Measurements from ENCODE around the gene GLIPR1L2.
A peak's percentile ranks its signal among the peaks of the same experiment; 100 is the strongest.

The GLIPR1L2 gene

DNA sequence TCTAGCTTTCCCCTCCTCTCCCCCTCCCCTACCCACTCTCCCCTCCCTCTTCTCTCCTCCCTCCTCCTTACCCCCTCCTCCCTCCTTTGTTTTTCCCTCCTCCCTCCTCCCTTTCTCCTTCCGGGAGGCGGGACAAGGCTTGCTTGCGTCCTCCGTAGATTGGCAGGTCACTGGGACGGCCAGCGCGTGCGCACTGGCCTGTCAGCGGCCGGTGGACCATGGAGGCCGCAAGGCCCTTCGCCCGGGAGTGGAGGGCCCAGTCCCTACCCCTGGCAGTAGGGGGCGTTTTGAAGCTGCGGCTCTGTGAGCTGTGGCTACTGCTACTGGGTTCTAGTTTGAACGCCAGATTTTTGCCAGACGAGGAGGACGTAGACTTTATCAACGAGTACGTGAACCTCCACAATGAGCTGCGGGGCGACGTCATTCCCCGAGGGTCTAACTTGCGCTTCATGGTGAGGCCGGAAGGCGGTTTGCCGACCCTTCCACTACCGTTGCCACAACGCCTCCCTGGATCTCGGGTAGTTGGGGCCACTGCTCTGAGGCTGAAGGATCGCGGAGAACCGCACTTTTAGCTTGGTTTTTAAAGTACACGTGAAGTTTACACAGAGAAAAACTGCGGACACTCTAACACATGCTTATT is at the start of gene GLIPR1L2:
TSS of gene GLIPR1L2 (plus strand) at position 191 of the 640 bp plus-strand sequence. CDS start at position 219, 28 bp downstream.
- peak; percentile 93 to 94 for ATAC-seq

- ATAC-seq: no peak
Measured at GRCh38 chr12:75341873-75342272, 49.0 kb upstream of the GLIPR1L2 start.

GRCh38 chr12:75345531-75345930 is 45.4 kb upstream of the GLIPR1L2 start:
- no peak for ATAC-seq

DNA sequence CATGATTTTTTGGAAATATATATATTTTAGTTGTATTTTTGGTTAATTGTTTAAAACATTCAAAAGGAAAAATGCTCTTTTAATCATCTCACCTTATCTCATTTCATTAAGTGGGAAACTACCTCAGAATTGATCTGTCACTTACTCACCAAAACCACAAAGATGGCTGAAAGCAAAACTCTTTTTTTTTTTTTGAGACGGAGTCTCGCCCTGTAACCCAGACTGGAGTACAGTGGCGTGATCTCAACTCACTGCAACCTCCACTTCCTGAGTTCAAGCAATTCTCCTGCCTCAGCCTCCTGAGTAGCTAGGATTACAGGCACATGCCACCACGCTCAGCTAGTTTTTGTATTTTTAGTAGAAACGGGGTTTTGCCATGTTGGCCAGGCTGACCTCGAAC is 44.7 kb upstream of the GLIPR1L2 start:
- peak; percentile 96 to 97 for ATAC-seq

DNA sequence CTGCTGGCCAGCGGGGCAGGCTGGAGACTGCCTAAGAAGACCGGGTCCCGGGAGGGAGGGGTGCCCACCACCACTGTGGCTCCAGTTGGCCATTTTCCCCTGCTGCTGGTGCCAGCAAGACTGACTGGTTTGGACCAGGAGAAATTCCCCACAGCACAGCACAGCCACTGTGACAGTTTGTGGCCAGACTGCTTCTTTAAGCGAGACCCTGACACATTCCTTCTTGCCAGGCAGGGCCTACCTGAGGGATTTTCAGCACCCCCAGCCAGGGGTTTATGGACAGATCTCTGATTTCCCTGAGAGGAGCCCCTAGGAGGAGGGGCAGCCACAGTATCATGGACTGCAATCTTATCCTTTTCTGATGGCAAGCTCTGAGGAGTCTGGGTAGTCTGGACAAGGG is 40.9 kb upstream of the GLIPR1L2 start:
- no peak for ATAC-seq

DNA sequence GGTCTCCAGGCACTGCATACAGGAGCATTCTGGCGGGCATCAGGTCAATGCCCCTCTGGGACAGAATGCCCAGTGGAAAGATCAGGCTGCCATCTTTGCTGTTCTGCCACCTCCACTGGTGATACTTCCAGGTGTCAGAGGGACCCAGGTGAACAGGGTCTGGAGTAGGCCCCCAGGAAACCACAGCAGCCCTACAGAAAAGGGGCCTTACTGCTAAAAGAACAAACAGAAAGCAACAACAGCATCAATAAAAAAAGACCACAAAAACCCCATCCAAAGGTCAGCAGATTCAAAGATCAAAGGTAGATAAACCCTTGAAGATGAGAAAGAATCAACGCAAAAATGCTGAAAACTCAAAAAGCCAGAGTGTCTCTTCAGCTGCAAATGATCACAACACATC is 40.5 kb upstream of the GLIPR1L2 start:
- ATAC-seq: no peak

DNA sequence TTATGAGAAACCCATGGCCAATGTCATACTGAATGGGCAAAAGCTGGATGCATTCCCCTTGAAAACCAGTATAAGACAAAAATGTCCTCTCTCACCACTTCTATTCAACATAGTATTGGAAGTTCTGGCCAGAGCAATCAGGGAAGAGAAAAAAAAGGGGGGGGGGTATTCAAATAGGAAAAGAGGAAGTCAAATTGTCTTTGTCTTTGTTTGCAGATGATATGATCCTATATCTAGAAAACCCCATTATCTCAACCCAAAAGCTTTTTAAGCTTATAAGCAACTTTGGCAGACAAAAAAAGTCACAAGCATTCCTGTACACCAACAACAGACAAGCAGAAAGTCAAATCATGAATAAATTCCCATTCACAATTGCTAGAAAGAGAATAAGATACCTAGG is 36.9 kb upstream of the GLIPR1L2 start:
- ATAC-seq: no peak

DNA sequence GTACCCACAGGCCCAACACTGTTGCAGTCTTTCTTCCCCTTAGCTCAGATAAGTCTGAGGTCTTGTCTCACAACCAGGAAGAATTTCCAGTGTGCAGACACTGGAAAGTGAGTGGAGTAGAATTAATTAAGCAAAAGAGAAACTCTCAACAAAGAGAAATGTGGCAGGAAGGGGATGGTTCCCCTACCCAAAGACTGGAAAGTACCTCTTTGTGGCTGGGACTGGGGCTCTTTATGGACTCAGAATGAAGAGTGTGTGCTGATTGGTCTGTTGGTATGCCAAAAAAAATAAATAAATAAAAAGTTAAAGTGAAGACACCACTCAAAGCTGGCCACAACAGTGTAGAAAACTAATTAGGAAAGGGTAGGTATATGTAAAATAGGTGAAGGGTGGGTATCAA is 30.0 kb upstream of the GLIPR1L2 start:
- ATAC-seq: peak in 1 of 2 donors; percentile 49

DNA sequence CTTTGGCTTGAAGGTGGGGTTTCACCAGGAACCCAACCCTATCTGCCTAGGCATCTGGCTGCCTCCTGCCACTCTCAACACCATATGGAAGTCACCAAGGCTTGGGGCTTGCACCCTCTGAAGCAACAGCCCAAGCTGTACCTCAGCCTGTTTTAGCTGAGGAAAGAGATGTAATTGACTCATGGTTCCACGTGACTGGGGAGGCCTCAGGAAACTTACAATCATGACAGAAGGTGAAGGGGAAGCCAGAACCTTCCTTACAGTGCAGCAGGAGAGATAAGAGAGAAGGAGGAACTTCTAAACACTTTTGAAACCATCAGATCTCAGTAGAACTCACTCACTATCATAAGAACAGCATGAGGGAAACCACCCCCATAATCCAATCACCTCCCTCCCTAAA is 29.5 kb upstream of the GLIPR1L2 start:
- ATAC-seq: no peak

DNA sequence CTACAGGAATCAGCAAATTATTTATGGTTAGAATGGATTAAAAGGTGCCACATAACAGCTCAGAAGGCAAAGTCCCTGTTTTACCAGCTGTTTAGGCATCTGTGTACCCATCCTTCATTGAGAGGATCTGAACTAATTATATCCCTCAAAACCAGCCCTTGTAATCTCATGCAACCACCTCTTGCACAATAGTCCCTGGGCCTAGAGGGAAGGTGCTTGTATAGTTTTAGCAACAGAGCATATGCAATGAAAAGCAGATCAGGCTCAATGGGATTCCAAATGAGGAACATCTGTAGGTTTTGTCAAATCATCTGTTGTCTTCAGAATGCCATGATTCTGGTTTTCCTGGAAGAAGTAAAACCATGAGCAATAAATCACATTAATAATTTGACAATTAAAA is 26.0 kb upstream of the GLIPR1L2 start:
- no peak for ATAC-seq

- ATAC-seq: no peak
Measured at GRCh38 chr12:75366629-75367028, 24.3 kb upstream of the GLIPR1L2 start.

GRCh38 chr12:75374971-75375370 is 15.9 kb upstream of the GLIPR1L2 start:
- ATAC-seq: no peak

GRCh38 chr12:75378354-75378753 is 12.5 kb upstream of the GLIPR1L2 start:
- no peak for ATAC-seq

GRCh38 chr12:75389061-75389460 is 1.8 kb upstream of the GLIPR1L2 start:
- ATAC-seq: no peak

- ATAC-seq: no peak
Measured at GRCh38 chr12:75389706-75390105, 1.2 kb upstream of the GLIPR1L2 start.

DNA sequence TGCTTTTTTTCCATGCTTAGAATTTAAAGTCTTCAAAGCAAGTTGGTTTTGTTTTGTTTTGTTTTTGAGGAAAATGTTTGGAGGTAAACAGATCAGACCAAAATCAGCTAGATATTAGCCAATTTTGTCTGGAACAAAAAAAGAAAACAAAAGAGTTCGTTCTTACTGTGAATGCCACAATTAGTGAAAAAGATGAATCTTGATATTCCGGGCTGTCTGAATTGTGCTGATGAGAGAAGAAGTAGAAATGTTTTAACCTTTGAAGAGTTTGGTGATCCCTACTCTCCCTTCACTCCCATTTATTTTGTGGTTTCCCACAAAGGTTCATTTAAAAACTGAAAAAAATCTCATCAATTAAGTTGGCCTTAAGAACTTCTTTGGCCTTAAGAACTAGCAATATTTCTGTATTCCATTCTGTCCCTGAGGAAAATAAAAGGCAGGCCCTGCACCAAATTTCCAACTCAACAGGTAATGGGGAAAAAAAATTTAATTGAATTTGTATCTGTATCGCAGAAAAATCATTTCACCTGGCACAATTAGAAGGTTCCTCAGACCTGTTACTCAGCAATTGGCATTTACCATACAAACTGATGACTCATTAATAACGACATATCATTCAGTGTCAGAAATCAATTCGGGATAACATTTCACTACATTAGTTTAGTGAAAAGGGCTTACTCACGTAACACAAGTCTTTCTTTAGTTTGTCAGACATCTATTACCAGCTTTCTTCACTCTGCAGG is 562 bp upstream of the GLIPR1L2 start:
- ATAC-seq: peak; percentile 45 to 58

- ATAC-seq: no peak
Measured at GRCh38 chr12:75404231-75404630, 13.3 kb downstream of the GLIPR1L2 start.

- no peak for ATAC-seq
Measured at GRCh38 chr12:75407683-75408082, 16.8 kb downstream of the GLIPR1L2 start.

DNA sequence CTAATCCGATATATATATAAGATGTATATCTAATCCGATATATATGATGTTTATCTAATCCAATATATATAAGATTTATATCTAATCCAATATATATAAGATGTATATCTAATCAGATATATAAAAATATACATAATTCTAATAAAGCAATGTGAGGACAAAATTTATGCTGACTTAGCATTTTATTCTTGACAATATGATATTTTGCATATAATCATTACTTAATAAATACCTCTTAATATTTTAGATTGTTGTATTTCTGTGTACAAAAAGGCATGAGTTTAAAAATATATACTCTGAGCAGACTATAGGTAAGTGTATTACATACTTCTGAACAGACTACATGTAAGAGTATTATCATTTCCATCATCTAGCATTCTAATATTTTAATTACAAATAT is 18.9 kb downstream of the GLIPR1L2 start:
- no peak for ATAC-seq

GRCh38 chr12:75414671-75415070 is 23.8 kb downstream of the GLIPR1L2 start:
- ATAC-seq: no peak

DNA sequence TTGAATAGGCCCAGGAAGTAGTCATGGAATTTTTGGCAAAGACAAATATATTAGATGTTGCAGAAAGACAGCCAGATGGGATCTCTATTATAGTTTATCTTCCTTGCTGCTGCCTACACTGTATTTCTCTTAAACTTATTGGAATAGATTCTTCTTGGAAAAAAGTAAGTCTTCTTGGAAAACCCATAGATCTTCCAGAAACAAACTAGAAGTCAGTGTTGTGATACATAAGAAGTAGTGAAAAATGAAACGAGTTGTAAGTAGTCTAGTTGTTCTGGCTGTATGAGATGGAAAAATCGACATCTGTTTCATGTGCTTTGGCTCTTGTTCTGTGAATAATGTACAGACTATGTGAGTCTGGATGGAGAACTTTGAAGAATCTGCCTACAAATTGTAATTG is 29.0 kb downstream of the GLIPR1L2 start:
- no peak for ATAC-seq

- ATAC-seq: no peak
Measured at GRCh38 chr12:75427491-75427890, 36.6 kb downstream of the GLIPR1L2 start.

DNA sequence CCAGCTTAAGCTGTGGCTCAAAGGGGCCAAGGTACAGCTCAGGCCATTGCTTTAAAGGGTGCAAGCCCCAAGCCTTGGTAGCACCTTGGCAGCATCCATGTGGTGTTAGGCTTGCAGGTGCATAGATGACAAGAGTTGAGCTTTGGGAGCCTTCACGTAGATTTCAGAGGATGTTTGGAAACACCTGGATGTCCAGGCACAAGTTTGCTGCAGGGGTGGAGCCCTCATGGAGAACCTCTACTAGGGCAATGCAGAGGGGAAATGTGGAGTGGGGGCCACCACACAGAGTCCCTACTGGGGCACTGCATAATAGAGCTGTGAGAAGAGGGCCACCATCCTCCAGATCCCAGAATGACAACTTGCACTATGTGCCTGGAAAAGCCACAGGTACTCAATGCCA is 37.9 kb downstream of the GLIPR1L2 start:
- ATAC-seq: no peak

DNA sequence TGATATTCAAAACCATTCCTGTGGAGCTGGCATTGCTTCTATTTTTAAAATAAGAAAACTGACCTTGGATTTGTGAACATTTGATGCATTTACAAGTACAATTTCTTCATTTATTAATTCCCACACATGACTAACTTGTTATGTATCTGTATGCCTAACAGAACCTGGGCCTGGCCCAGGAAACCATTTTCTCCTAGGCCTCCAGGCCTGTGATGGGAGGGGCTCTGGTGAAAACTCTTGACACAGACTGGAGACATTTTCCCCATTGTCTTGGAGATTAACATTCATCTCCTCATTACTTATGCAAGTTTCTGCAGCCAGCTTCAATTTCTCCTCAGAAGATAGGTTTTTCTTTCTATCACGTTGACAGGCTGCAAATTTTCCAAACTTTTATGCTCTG is 42.0 kb downstream of the GLIPR1L2 start:
- no peak for ATAC-seq

DNA sequence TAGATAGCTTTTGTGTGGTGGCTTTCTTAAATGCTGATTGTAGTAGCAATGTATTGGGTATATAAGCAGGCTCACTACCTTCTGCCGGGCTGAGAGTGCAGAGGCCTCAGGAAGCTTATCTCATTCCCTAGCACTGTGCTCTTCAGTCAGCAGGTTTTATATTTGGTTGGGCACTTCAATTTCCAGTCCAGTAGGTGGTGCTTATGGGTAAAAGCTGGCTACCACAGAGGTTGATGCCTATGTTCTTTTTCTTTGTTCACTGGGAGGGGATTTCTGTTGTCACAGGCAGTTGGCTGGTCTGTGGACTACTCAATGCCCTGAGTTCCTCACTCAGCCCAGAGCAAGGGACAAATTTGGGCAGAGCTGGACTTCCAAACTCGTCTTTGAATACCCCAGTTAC is 46.7 kb downstream of the GLIPR1L2 start:
- ATAC-seq: peak in 1 of 2 donors; percentile 20
